ENCODE measurements around the gene ITGBL1. TPM values are rescaled to one million over a fixed set of nuclear protein-coding genes. Genes with fewer than 3 reads are reported as not detected.

ITGBL1 gene
- polyA plus RNA-seq, 3 donors = not detected

GRCh38 chr13:101739382-101740178, 287.1 kb downstream of the ITGBL1 start:
- H2AFZ ChIP-seq (ENCODE audit: insufficient read depth, low read depth, low read length, poor library complexity, severe bottlenecking) = no peak overlapping the region
- no peak overlapping the region for H3K27ac ChIP-seq (ENCODE audit: low read depth in 1 of 2, low read length in 2 of 2)
- H3K9ac ChIP-seq (ENCODE audit: insufficient read depth, low read length, poor library complexity, severe bottlenecking) = no peak overlapping the region
- H3K4me1 ChIP-seq (ENCODE audit: control insufficient read depth in 1 of 2, insufficient read depth in 2 of 2, low read length in 2 of 2) = no peaks in the 10 kb centered on the region
- Mint-ChIP-seq H3K9me3 (peaks cover 0 to 5% (median 0%) of the 10 kb centered on the region in 7 donors), H3K27ac (no peak overlapping the region), H3K4me1 (no peaks in the 10 kb centered on the region), H3K4me3 (no peak overlapping the region), H3K36me3 (no peaks in the 10 kb centered on the region), H3K27me3 (ENCODE audit: low read depth in 3 of 3) (peaks cover 0 to 3% (median 1%) of the 10 kb centered on the region in 3 donors)
- intact Hi-C loops (cut with micrococcal nuclease) = no loop called here
- WGBS (ENCODE audit: insufficient coverage) = 77% methylated on average over 5 of the region's 9 CpGs
- no peak overlapping the region for H3K4me2 ChIP-seq (replicated peaks; ENCODE audit: extremely low read depth, low read length, poor library complexity, severe bottlenecking)
- H3K36me3 ChIP-seq (replicated peaks in 1 of 2; ENCODE audit: control insufficient read depth in 1 of 2, insufficient read depth in 2 of 2, low read length in 2 of 2) = no peaks in the 10 kb centered on the region
- no peak overlapping the region for H3K4me3 ChIP-seq (replicated peaks in 1 of 3; ENCODE audit: low read depth in 2 of 3, low read length in 3 of 3)
- no peak for TF ChIP-seq CTCF (IDR thresholded peaks at IDR 0.05)
- H3K27me3 ChIP-seq (ENCODE audit: control insufficient read depth in 2 of 2, insufficient read depth in 2 of 2, low read length in 2 of 2) = no peaks in the 10 kb centered on the region
- no peaks in the 10 kb centered on the region for H3K79me2 ChIP-seq (ENCODE audit: insufficient read depth, low read length)
- no peaks in the 10 kb centered on the region for H3K9me3 ChIP-seq (replicated peaks in 1 of 2; ENCODE audit: control insufficient read depth in 1 of 2, insufficient read depth in 1 of 2, low read length in 2 of 2)
- H4K20me1 ChIP-seq (ENCODE audit: insufficient read depth, low read length) = no peaks in the 10 kb centered on the region
- no peak for DNase-seq

GRCh38 chr13:101746513-101746912, 294.0 kb downstream of the ITGBL1 start:
- no peak overlapping the region for H3K4me2 ChIP-seq (replicated peaks; ENCODE audit: extremely low read depth, low read length, poor library complexity, severe bottlenecking)
- TF ChIP-seq CTCF (IDR thresholded peaks at IDR 0.05) = no peak
- no peaks in the 10 kb centered on the region for H4K20me1 ChIP-seq (ENCODE audit: insufficient read depth, low read length)
- Mint-ChIP-seq H3K4me3 (no peak overlapping the region), H3K36me3 (no peaks in the 10 kb centered on the region), H3K27ac (no peak overlapping the region), H3K27me3 (ENCODE audit: low read depth in 3 of 3) (peaks cover 0 to 1% (median 1%) of the 10 kb centered on the region in 3 donors), H3K9me3 (peaks cover 0 to 2% (median 0%) of the 10 kb centered on the region in 7 donors), H3K4me1 (peaks cover 3% of the 10 kb centered on the region)
- no peak overlapping the region for H3K4me3 ChIP-seq (replicated peaks in 1 of 3; ENCODE audit: low read depth in 2 of 3, low read length in 3 of 3)
- no peaks in the 10 kb centered on the region for H3K4me1 ChIP-seq (ENCODE audit: control insufficient read depth in 1 of 2, insufficient read depth in 2 of 2, low read length in 2 of 2)
- intact Hi-C loops (cut with micrococcal nuclease) = no loop called here
- no peak overlapping the region for H3K27ac ChIP-seq (ENCODE audit: low read depth in 1 of 2, low read length in 2 of 2)
- no peaks in the 10 kb centered on the region for H3K36me3 ChIP-seq (replicated peaks in 1 of 2; ENCODE audit: control insufficient read depth in 1 of 2, insufficient read depth in 2 of 2, low read length in 2 of 2)
- H3K9me3 ChIP-seq (replicated peaks in 1 of 2; ENCODE audit: control insufficient read depth in 1 of 2, insufficient read depth in 1 of 2, low read length in 2 of 2) = no peaks in the 10 kb centered on the region
- DNase-seq = no peak
- H2AFZ ChIP-seq (ENCODE audit: insufficient read depth, low read depth, low read length, poor library complexity, severe bottlenecking) = no peak overlapping the region
- no peaks in the 10 kb centered on the region for H3K79me2 ChIP-seq (ENCODE audit: insufficient read depth, low read length)
- WGBS (ENCODE audit: insufficient coverage) = no CpG with 5 or more reads among the region's 2 CpGs
- H3K9ac ChIP-seq (ENCODE audit: insufficient read depth, low read length, poor library complexity, severe bottlenecking) = no peak overlapping the region
- H3K27me3 ChIP-seq (ENCODE audit: control insufficient read depth in 2 of 2, insufficient read depth in 2 of 2, low read length in 2 of 2) = no peaks in the 10 kb centered on the region

Data from CD14-positive monocyte (primary cell).